Thoracic aorta (tissue), 2 donors: Measurements from ENCODE around the gene CPLANE1. TPM values are rescaled to one million over a fixed set of nuclear protein-coding genes. Genes with fewer than 3 reads are reported as not detected.

Experiments used
- ATAC-seq: fragments of 150-250 bp; one replicate; pipeline ENCODE4 v1.8.0; 2017; ENCODE audit warnings: low read depth; ENCODE audit not compliant: insufficient number of reproducible peaks, low FRiP score
- DNase-seq: peaks from one replicate; pipeline ENCODE4 v3.0.0-alpha.2; 2020; ENCODE audit warnings: low spot score
- H3K27ac ChIP-seq, 2 donors: fragments of 200-600 bp; sonication (generic); 1 replicate in 1 of 2; 2 replicates in 1 of 2; pipeline ENCODE4 v1.5.1; 2016; ENCODE audit warnings: mild to moderate bottlenecking in 2 of 2, moderate library complexity in 2 of 2
- H3K27me3 ChIP-seq: fragments of 200-600 bp; sonication (generic); replicated peaks from 2 replicates; pipeline ENCODE4 v1.6.0; 2016; ENCODE audit warnings: mild to moderate bottlenecking; ENCODE audit not compliant: insufficient read depth
- H3K36me3 ChIP-seq: fragments of 200-600 bp; sonication (generic); one replicate; pipeline ENCODE4 v1.5.1; 2016
- H3K4me1 ChIP-seq, 2 donors: fragments of 200-600 bp; sonication (generic); 1 replicate in 1 of 2; 2 replicates in 1 of 2; pipeline versions ENCODE4 v1.5.1 to v1.6.0; 2016; ENCODE audit warnings: low read depth in 2 of 2, mild to moderate bottlenecking in 1 of 2; ENCODE audit not compliant: control insufficient read depth in 1 of 2
- H3K4me3 ChIP-seq: fragments of 200-600 bp; sonication (generic); 2 replicates; pipeline ENCODE4 v1.5.1; 2016; ENCODE audit warnings: mild to moderate bottlenecking
- H3K9me3 ChIP-seq: fragments of 200-600 bp; sonication (generic); 2 replicates; pipeline ENCODE4 v1.5.1; 2016
- CTCF ChIP-seq: fragments of 200-600 bp; sonication (generic); IDR thresholded peaks from one replicate; pipeline ENCODE4 v1.5.1; 2019; ENCODE audit warnings: antibody characterized with exemption
- total RNA-seq, 2 donors: library from RNA; depleted of rRNA; stranded (reverse); fragments of >200 nt; gene quantifications; one replicate each; pipeline versions ENCODE4 v1.1.0 to v1.2.3, GENCODE V29; 2016

The CPLANE1 gene
- total RNA-seq, 2 donors from 2014 or later: 24.1 to 44.0 TPM

DNA sequence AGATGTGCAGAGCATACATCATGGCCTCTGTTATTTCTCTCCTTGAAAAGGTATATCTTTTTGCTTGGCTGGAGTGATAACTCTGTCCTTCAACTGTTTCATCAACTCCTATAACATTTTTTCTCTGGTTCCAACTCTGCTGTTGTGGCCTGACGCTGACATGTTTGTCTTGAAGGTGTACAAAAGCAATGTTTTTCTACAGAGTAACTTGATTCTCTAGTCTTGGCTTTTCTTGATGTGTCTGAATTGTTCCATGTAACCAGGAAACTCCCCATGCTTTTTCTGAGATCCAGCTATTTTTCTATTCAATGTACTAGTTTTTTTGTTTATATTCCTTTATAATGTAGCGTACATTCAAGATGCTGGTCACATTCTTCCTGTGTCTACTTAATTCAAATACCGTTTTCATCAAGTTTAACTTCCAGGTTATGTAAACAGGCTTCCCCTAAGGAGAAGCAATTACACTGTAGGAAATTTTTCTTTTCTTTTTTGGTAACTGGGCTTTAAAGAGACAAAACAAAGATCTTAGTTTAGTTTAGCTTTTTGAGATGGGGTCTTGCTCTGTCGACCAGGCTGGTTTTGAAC lies 6.7 kb upstream of the CPLANE1 start:
- DNase-seq: no peak
- ATAC-seq: no peak
- no peaks in the 10 kb centered on the region for H3K27me3 ChIP-seq

DNA sequence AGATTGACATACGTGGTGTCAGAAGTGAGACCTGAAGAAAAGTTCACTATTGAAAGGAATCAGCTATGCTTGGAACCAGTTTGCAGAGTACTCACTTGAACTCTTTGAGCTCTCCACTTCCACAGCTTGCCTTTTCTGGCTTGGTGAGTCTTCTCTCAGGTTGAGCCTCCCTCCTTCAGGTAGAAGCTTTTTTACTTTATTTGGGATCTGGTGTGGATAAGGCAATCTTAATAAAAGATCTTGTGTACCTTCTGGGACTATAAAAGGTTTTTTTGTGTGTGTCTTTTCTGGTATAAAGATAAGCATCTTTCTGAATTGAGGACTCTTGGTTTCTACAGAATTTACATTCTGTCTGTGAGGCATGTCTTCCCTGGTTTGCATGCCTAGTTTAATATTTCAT lies 5.4 kb upstream of the CPLANE1 start:
- no peak for ATAC-seq
- no peaks in the 10 kb centered on the region for H3K9me3 ChIP-seq
- no peak for TF ChIP-seq CTCF

More for the DNA sequence above, 6.7 kb upstream of the CPLANE1 start:
- Histone ChIP-seq H3K4me3 (no peak overlapping the region), H3K9me3 (no peaks in the 10 kb centered on the region), H3K27ac (no peak overlapping the region), H3K4me1 (no peaks in the 10 kb centered on the region), H3K36me3 (no peaks in the 10 kb centered on the region)
- TF ChIP-seq CTCF: no peak

GRCh38 chr5:37251665-37252064 lies 2.5 kb upstream of the CPLANE1 start:
- H3K4me3 ChIP-seq: no peak overlapping the region
- TF ChIP-seq CTCF: no peak
- H3K9me3 ChIP-seq: no peaks in the 10 kb centered on the region
- no peaks in the 10 kb centered on the region for H3K27me3 ChIP-seq
- H3K36me3 ChIP-seq: no peaks in the 10 kb centered on the region
- no peak overlapping the region for H3K27ac ChIP-seq
- H3K4me1 ChIP-seq: peaks cover 14 to 18% of the 10 kb centered on the region in 2 donors
- no peak for ATAC-seq
- no peak for DNase-seq

More for the DNA sequence above, 5.4 kb upstream of the CPLANE1 start:
- H3K4me3 ChIP-seq: no peak overlapping the region
- no peaks in the 10 kb centered on the region for H3K36me3 ChIP-seq
- H3K27me3 ChIP-seq: no peaks in the 10 kb centered on the region
- no peak for DNase-seq
- H3K4me1 ChIP-seq: no peaks in the 10 kb centered on the region
- no peak overlapping the region for H3K27ac ChIP-seq

DNA sequence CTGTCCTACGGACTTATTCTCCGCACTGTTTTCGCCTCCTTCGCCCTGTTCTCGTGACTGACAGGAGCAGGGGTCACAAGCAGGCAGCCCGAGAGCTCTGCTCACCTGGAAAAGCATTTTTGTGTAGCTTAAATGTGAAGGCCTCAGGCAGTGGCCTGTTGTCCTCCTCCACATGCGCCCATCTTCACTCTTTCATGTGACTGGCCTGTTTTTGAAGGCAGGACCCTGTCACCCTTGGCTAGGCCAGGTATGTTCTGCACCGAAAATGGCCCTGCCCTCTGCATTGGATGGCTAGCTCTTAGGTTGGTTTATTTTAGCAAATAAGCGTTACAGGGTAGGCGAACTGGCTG lies 614 bp upstream of the CPLANE1 start:
- Histone ChIP-seq H3K27ac (peak overlapping the region; percentile 91 to 95), H3K36me3 (no peaks in the 10 kb centered on the region), H3K27me3 (no peaks in the 10 kb centered on the region), H3K4me3 (peak overlapping the region; percentile 100), H3K4me1 (peaks cover 14 to 21% of the 10 kb centered on the region in 2 donors), H3K9me3 (no peaks in the 10 kb centered on the region)
- ATAC-seq: no peak
- no peak for TF ChIP-seq CTCF
- DNase-seq: no peak

DNA sequence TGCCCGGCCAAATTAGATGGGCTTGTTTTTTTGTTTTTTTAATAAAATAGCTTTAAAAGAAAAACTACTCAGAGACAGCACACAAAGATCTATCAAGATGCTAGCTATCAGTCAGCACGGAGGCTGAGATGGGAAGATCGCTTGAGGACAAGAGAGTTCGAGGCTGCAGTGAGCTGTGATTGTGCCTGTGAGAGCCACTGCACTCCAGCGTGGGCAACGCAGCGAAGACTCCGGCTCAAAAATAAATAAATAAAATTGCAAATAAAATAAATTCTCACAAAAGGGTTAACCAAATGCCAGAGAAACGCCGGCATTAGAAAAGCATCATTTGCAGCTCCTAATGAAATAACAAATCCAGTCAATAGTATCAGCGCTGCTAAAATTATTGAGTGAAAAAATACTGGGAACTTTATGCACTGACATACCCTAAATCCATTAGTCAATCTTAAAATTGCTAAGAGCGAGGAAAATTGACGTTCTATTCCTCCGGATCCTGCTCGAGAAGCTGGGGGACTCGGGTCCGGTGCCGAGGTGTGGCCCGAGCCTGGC lies 681 bp downstream of the CPLANE1 start:
- TF ChIP-seq CTCF: no peak
- no peak for ATAC-seq
- Histone ChIP-seq H3K27me3 (no peaks in the 10 kb centered on the region), H3K4me1 (peaks cover 14 to 21% of the 10 kb centered on the region in 2 donors), H3K27ac (peak overlapping the region; percentile 91 to 95), H3K4me3 (peak overlapping the region; percentile 100), H3K36me3 (no peaks in the 10 kb centered on the region), H3K9me3 (no peaks in the 10 kb centered on the region)
- DNase-seq: no peak
